T-helper 9 cell (primary cell): ENCODE measurements around the gene DNAH9.

ENCODE experiments used
- DNase-seq: peaks from one replicate; pipeline ENCODE4 v3.0.0-alpha.2; 2020

DNAH9 gene

DNA sequence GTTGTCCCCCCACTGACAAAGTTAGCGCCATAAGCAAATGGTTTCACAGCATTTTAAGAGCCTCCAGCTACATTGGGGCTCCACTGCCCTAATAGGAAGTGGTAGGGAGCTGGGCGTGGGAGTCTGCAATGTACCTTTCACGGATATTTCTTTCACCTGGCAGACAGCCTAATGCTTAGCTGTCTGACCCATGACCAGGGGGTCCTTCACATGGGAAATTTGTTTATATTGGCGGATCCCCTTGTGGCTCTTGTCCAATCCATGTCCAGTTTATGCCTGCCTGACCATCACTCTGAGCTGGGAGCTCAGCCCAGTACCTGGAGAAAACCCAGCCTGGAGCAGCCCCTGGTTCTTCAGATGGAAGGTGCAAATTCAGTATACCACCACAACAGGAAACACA, 254.0 kb downstream of the DNAH9 start:
- no peak for DNase-seq

DNA sequence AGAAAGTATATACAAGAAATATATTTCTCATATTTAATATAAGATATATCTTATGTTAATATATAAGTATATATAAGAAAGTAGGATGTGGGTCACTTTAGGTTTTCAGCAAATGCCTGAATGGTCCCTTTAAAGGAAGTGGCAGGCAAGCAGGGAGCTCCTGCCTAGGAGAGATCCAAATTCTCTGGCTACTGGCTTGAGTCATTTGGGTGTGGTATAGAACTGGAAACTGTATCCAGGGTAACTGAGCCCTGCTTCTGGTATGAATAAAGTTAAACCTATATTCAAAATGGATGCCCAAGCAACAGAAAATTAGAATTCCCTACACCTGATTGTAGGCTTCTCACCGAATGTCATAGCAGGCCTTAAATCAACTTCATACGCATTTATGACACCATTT, 254.6 kb downstream of the DNAH9 start:
- DNase-seq, result no peak

DNA sequence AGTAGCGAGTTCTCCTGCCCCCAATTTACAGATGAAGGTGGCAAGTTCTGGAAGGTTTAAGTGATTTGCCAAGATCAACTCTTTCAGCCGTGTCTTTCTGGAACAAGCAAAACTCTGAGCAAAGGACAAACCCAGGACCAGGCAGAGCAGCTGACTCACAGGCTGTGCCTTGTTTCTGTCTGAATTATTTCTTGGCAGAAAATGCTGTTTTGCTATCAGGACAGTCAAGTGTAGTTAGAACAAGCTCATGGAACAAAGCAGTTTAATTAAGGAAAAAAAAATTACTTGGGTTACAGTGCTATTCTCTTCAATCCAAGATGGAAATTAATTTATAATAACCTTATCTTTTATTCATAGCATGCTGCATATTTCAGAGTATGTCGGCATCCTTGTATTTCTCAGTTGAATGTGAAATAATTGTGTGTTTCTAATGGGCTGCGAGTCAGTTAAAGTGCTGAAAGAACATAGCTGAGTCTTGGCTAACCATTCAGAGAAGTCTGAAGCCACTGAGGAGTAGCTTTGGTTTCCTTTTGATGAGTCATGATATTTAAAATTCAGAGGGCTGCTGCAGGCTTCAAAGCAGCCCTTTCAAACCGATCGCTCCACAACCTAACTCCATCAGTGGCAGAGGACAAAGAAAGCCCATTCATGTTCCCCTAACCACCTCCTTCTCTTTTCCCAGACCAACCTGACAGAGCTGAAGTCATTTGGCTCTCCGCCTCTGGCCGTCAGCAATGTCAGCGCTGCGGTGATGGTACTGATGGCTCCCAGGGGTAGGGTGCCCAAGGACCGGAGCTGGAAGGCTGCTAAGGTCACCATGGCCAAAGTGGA, 255.3 kb downstream of the DNAH9 start:
- DNase-seq, result no peak

DNA sequence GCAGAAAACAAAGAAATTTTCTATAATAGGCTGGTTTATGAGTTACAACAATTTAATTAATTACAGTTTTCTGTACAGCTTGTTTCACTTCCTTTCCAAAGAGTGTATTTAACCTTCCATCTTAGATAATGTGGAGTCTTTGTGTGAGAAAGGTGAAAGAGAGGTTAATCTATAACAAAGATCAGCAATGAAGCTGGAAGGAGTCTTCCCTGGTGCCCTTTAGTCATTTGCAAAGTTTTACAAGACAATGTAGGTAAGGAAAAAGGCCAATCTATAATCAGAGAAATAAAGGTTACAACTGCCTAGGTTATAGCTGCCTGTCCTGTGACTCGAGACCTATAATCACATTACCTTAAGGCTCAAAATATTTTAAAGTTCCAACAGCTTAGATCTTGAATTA, 257.0 kb downstream of the DNAH9 start:
- no peak for DNase-seq

DNA sequence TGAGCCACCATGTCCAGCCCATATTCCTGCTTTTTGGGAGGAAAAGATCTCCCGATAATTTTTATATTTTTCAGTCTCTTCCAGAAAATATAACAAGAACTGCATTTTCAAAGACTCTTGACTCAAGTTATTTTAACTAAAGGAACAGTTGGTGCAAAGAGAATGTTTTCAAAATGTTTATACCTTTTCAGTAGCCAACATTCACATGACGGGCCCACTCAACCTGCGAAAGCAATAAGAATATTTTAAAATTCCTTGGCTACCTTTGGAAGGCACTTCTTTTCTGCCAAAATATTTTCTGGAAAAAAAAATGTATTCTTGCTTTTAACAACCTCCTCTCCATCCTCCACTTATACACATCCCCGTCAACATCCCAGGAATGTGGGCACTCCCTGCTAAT, 258.7 kb downstream of the DNAH9 start:
- no peak for DNase-seq

DNA sequence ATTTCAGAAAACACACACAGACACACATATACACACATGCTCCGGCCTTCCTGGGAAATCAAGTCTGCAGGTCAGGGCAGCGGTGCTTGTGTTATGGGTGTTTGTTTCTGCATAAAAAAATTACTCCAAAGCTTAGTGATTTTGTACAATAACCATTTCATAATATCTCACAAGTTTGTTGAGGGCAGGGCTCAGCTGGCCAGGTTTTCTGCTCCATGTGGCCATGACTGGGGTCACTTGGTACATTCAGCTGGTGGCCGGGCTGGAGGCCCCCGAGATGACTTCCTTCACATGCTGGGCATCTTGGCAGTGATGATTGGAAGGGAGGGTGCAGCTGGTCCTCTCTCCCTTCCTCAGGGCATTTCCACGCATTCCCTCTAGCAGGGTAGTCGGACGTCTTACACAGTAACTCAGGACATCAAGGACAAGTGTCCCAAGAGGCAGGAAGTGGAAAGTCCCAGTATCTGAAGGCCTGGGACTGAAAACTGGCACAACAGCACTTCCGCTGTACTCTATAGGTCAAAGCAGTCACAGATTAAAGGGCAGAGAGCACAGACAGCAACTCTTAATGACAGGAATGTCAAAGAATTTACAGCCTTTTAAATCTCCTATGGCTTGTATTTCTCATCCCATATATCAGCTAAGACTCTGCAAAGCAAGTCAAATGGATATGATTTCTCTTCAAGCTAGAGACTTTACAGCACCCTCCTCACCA, 271.6 kb downstream of the DNAH9 start:
- no peak for DNase-seq

DNA sequence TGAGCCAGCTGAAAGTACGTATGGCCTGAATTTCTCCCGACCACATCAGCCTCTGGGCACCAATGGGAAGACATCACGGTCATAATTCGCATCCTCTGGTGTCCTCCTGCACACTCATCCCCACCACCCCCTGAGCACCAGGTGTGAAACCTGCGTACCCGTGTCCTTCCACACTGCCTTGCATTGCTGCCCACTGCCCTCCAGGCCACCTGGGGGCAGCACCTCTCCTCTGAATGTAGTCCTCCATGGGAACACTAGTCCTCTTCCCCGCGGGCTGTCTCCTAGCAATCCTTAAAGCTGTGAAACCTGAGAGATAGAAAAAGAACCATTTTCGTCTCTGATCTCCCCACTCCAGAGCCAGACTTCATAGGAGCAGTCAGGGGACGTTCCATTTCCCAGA, 273.5 kb downstream of the DNAH9 start:
- DNase-seq, result no peak

DNA sequence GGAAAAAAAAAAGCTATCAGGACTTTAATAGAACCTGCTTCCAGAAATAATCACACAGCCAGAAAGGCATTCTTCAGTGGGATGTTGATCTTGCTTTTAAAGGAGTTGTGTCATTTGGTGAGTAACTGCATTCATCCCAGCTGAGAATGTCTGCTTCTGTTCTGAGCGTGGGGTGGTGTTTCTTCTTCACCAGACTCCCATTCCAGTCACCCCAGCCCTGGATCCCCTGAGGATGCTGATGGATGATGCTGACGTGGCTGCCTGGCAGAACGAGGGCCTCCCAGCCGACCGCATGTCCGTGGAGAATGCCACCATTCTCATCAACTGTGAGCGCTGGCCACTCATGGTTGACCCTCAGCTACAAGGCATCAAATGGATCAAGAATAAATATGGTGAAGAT, 276.5 kb downstream of the DNAH9 start:
- no peak for DNase-seq

DNA sequence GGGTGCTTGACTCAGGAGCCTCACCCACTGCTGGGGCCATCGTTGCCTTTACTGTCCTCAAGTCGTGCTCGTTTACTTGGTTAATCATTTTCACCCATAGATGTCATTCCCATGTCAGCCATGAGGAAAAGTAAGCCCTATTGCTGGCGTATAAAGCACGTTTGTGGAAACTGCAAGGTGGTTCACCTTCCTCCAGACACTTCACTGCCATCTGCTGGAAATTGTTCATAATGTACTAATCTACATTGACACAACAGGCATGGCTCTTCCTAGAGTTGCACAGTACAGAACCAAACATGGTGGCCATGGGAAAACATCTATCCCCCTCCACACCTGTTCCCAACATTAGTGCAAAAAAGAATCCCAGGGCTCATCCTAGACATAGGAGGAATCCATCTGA, 282.4 kb downstream of the DNAH9 start:
- DNase-seq, result no peak

DNA sequence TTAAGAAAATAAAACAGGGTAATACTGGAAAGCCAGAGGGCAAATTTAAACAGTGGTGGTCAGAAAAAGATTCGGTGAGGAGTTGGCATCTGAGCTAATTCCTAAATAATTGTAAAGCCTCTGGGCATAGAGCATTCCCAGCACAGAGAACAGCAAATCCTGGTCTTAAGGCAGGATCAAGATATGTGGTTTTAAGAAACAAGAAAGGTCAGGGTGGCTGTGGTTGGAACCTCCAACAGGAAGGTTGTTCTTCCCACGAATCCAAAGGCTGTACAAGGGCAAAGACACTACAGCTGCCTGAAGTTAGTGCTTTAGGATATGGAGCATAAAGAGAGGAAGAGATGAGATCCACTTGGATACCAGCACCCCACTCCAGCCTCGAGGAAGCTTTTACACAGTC, 284.4 kb downstream of the DNAH9 start:
- no peak for DNase-seq

DNA sequence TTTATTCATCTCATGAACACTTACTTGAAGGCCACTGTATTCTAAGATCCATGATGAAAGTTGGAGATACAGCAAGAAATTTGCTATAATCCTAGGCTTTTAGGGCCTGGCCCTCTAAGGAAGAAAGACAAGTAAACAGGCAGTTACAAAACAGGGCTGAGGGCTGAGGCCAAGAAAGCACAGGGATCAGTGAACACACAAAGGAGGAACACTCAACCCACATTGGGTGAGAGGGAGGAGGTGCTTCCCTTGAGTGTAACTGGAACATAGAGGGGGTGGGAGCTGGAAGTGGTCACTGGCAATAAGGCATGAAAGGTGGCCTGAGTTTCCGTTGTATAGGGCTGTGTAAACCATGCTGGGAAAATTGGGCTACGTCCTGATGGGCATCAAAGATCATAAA, 286.8 kb downstream of the DNAH9 start:
- DNase-seq, result no peak

DNA sequence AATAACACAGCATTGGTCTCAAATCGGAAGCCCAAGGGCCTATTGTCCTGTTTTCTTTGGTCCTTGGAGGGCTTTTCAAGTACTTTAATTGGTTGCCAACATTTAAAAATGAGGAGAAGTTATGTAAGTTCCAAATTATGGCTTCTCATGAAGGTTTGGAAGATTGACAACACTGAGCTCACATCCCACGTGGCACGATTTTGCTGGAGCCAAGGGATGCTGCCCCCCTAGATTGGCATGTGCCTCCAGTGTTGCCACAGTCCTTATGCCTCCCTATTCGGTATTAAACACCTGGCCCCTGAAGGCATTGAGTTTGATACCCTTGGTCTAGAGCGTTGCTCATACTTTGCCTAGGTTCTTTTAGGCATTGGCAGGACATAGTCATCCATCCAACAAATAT, 291.0 kb downstream of the DNAH9 start:
- no peak for DNase-seq

DNA sequence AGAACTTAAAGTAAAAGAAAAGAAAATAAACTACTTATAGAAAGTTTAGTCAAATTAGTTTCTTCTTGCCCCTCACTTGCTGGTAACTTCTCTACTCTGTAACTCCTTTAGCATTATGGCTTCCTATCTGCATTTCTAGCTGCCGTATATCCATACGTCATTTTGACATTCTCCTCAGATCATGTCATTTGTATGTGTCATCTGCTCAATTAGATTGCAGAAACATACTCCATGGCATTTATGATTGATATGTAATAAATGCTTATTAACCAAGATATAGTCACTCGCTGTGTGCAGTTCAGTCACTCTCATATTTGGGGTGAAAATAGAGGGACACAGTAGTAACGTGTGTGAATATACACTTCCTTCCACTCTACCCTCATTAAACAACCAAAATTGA, 295.6 kb downstream of the DNAH9 start:
- no peak for DNase-seq

DNA sequence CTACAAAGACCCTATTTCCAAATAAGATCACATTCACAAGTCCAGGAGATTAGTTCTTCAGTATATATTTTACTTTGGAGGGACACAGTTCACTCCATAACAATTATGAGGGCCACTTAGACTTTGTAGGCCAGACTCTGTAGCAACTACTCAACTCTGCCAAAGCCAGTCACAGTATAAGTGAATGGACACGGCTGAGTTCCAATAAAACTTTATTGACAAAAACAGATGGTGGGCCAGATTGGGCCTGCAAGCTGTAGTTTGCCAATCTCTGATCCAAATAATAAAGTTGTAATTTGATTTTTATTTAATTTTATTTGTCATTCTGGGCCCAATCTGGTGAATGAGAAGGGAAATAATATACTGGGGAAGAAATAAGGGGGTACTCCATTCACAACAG, 297.9 kb downstream of the DNAH9 start:
- DNase-seq, result no peak

DNA sequence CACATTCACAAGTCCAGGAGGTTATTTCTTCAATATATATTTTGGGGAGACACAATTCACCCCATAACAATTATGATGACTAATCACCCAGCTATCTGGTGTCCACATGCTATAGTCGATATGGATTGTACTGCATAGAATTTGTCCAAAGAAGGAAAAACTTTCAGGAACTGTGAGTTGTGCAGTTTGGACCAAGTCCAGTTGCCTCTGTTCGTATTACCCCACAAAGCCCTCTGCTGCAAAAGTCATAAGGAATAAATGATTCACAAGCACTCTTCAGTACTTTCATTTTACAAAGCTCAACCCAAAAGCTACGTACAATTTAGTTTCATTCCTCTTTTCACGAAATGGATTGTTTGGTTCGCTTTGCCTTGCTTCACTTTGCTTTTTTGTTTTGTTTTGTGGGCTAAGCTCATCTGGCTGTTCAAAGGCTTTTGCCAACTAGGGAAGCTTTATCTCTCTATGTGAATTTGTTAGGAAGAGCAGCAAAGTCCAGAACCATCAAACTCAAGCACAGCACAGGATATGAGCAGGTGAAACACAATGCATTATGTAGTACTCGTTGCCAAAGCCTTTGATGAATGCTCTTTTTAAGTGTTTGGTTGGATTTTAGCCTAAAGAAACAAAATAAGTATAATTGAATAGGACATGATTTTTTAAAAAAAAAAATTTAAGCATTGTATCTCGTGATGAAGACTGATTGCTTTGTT, 300.4 kb downstream of the DNAH9 start:
- DNase-seq, result no peak

DNA sequence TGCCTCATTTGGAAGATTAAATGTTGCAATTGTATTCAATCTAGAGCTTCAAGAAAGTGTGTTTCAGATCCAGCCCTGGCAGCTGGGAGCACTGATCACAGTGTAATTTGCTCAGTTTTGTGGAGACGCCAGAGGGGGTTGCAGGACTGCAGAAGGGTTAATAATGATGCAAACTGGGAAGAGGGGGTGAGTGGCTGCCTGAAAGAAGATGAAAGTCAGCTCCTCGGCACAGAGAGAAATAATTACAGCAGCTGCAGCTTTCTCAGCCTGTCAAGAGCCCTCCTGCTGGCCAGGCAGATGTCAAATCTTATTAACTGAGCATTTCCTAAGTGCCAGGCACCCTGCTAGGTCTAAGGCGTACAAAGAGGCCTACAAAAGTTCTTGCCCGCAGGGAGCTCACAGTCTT, 301.3 kb downstream of the DNAH9 start:
- DNase-seq, result no peak

DNA sequence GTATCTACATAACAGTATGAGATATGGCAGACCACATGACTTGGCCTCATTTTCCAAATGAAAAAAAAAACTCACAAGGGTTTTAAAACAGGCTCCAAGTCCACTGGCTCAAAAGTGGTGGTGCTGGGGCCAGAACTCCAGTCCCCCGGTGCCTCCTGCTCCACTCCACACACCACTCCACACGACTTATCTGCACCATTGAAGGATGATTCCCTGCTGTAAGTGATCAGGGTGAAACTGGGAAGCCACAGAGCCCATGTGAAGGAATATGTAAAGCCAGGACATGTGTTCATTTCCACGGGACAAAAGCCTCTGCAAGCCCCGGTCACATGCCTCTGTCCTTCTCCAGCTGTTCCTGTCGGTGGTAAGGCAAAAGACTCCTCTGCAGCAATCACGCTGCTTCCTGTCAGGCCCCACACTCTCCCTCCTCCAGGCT, 301.8 kb downstream of the DNAH9 start:
- no peak for DNase-seq

DNA sequence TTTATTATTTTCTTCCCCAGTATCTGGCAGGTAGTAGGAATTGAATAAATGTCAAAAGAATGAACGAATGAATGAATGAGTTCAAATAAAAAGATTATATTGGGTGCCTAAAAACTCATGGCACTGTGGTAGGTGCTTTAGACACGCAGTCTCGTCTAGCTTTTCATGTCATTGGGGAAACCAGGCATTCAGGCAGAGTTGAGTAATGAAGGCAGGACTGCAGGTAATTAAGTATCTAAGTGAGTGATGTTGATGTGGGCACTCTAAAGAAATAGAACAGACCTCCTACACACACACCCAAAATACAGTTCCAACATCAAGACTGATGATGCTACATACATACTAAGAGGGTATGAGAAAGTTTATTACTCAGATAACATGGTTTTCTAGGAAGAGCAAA, 302.4 kb downstream of the DNAH9 start:
- no peak for DNase-seq

DNA sequence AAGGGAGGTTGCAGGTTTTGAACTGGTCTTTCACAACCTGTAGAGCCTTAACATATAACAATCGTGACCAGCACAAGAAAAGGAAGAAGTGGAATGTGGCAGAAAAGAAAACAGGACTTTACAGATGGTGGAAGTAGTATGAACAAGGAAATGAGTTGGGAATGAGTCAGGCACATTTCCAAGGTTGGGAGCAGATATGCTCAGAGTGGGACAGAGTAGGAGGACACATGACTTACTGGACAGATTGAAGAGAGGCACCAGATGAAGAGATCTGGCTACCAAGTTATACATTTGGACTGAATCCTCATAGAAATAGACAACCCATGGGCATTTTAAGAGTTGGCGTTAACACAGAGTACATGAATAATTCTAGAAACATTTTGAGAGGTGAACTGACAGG, 303.7 kb downstream of the DNAH9 start:
- DNase-seq, result no peak

DNA sequence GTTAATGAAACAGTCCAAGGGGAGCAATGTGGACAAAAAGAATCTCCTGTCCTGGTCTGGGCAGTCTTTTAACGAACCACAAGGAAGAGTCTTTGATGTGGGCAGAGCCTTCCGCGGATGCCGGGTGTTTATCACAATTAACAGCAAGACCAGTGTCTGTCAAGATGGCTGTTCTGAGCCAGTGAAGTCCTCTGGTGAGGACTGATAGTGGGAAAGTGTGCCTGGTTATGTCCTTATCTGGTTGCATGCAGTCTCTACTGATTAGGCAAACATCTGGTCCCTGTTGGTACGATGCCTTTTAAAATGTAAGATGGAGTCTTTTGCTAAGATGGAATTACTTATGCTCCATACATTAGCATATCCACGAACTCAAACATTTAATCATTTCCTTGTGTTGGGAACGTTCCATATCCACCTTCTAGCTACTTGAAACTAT, 310.5 kb downstream of the DNAH9 start:
- DNase-seq, result no peak

DNA sequence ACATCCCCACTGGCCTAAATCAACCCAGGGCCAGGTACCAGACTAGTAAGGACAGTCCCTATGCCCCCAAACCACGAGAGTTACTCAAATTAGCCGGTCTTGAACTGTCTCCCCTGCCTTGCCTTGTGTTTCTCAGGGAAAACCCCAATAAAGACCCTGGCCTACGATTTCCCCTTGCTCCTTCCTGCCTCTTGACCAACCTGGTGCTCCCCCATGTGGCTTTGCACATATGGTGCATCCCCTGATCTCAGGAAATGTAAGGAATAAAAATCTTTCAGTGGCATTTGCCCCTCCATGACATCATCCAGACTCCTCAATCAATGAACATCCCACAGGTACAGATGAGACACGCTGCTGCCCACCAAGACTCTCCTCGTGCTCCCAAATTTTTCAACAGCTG, 311.1 kb downstream of the DNAH9 start:
- no peak for DNase-seq

DNA sequence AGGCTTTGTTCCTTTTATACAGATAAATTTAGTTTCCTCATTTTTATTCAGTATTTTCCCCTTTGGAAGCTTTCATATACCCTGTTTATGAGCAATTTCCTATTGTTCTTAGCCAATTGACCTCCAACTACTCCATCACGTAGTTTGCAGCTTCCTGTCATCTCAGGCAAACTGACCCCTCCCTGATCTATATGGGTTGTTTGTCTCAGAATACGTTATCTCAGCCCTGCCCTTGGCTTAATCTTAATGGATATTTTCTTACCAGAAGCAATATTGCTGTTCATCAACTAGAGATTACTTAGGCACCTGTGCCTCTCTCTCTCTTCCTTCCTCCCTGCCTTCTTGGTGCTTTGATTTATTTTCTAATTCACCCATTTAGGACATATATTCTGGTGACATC, 317.8 kb downstream of the DNAH9 start:
- no peak for DNase-seq

DNA sequence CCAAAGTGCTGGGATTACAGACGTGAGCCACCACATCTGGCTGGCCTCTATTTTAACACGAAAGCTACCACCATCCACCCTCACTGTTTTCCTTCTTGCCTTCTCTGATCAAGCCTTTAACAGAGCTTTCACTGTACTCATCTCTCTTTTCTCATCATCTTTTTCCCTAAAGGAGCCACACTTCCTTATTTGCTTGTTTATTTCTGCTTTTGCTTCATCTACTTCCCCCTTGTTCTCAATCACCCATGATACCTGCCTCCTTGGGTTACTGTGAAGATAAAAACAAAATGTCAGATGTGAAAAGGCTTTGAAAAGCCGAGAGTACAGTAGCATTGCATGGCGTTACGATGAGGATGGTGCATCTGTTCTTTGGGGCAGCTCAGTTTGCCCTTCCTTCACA, 319.1 kb downstream of the DNAH9 start:
- DNase-seq, result no peak

DNA sequence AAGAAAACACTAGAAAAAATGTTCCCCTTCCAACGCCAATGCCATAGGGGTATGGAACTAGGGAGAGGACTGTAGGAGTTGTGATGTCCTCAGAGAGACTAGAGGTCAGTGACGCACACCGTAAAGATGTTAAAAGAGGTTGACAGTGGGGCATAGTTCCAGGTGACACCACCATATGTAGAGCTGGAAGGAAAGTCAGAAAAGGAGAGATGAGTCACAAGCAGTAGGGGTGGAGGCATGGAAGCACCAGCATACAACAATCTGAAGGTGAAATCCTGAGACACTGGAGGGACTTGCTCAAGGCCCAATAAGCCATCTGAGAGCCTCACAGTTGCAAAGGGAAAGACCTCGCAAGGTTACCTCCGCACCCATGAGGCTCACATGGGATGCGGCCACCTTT, 323.0 kb downstream of the DNAH9 start:
- no peak for DNase-seq
